ENCODE data around the gene ARMH4. TPM values are rescaled to one million over a fixed set of nuclear protein-coding genes. Genes with fewer than 3 reads are reported as not detected.

The ARMH4 gene
- total and polyA plus RNA-seq, 2 donors: 3.6 to 39.9 TPM

DNA sequence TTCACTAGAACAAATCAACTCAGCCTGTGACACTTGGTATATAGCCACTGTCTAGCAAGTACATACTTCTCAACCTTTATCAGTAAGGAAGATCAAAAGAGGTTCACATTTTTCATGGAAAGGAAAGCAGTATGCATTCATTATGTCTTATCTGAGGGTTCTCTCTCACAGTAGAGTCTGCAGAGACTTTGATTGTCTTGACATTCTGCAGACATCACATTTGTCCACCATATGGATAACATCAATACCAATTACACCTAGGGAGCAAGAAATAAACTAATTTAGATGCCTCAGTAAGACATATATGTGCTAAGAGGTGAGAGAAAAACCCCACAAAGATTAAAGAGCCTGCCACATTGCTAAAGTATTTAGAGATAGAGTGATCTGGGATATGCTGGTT, 175.3 kb downstream of the ARMH4 start:
- no peak overlapping the region for H3K27ac ChIP-seq (ENCODE audit: low read depth)
- DNase-seq (ENCODE audit: extremely low spot score): no peak
- H3K4me3 ChIP-seq (ENCODE audit: low read depth, low read length): no peak overlapping the region
- no peaks in the 10 kb centered on the region for H3K36me3 ChIP-seq (ENCODE audit: insufficient read depth)
- H3K4me1 ChIP-seq (ENCODE audit: insufficient read depth): no peaks in the 10 kb centered on the region

DNA sequence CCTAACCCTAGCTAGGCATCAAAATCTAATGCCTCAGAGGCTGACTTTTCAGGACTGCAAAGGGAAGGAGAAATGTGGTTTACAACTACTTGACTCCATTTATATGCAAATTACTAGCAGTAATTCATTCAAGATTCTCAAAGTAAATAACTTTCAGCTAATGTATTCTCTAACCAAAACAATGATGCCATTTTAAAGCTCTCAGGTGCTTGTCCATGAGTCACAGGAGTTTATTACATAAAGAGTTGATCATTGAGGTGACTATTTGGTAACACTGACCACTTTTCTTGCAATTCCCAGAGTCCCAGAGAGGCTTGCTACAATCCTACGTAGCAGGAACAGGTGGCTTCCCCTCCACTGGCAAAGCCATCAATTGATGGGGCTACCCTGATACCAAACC, 177.1 kb downstream of the ARMH4 start:
- Histone ChIP-seq H3K4me3 (ENCODE audit: low read depth, low read length) (no peak overlapping the region), H3K4me1 (ENCODE audit: insufficient read depth) (no peaks in the 10 kb centered on the region), H3K27ac (ENCODE audit: low read depth) (no peak overlapping the region), H3K36me3 (ENCODE audit: insufficient read depth) (no peaks in the 10 kb centered on the region)
- WGBS: 81% methylated on average over 1 of the region's 1 CpG
- DNase-seq (ENCODE audit: extremely low spot score): no peak

DNA sequence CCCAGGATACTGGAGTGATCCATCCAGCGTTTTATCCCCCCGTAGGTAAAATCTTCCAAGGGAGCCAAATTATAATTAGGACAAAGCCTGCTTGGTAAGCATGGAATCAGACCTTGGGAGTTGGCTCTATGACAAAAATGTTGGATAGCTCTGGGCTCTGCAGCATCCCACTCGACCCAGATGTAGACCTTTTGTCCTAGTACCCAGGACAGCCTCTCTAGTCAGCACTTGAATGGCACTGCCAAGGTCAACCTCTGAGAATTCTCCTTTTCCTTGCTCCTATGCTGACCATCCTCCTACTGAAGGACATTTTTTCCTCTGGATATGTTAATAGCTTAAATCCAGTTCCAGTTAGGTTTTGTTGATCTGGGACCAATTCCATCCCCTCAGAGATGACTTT, 181.4 kb downstream of the ARMH4 start:
- 42% methylated on average over 3 of the region's 3 CpGs for WGBS
- H3K4me3 ChIP-seq (ENCODE audit: low read depth, low read length): no peak overlapping the region
- no peaks in the 10 kb centered on the region for H3K36me3 ChIP-seq (ENCODE audit: insufficient read depth)
- H3K27ac ChIP-seq (ENCODE audit: low read depth): no peak overlapping the region
- no peaks in the 10 kb centered on the region for H3K4me1 ChIP-seq (ENCODE audit: insufficient read depth)
- DNase-seq (ENCODE audit: extremely low spot score): no peak

DNA sequence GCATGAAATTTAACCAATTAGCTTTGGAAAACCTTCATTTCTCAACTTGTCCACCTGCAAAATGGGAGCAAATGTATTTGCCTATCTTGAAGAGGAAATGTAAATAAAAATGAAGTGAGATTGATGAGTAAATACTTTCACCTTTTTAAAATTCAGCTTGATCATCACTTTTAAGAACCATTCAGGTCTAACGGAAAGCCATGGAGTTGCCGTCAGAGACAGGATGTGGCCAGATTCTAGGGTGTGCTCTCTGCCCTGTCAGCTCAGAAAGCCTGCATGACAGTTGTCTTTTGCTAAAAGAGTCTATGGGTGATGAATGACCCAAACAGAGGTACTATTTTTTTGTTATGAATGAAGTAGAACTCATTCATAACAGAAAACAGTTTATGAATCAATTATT, 181.8 kb downstream of the ARMH4 start:
- 94% methylated on average over 2 of the region's 2 CpGs for WGBS
- H3K27ac ChIP-seq (ENCODE audit: low read depth): no peak overlapping the region
- DNase-seq (ENCODE audit: extremely low spot score): no peak
- H3K4me3 ChIP-seq (ENCODE audit: low read depth, low read length): no peak overlapping the region
- H3K4me1 ChIP-seq (ENCODE audit: insufficient read depth): no peaks in the 10 kb centered on the region
- no peaks in the 10 kb centered on the region for H3K36me3 ChIP-seq (ENCODE audit: insufficient read depth)

DNA sequence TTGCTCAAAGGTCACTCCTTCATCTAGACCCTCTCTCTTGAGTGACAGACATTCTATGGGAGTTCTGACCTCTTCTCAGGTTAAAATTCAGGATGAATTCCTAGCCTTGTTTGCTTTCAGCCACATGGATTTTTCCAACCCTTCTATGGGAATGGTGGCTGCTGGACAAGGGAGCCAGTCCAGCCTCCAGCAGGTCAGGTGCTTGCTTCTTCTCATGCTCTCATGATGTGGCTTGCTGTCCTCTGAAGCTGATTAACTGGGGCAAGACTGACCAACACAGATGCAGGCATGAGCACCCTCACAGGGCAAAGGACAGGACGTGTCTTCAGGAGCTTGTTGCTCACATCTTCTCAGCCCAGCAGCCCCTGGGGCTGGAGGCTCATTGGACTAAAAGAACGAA, 188.9 kb downstream of the ARMH4 start:
- Histone ChIP-seq H3K27ac (ENCODE audit: low read depth) (no peak overlapping the region), H3K4me1 (ENCODE audit: insufficient read depth) (no peaks in the 10 kb centered on the region), H3K36me3 (ENCODE audit: insufficient read depth) (no peaks in the 10 kb centered on the region), H3K4me3 (ENCODE audit: low read depth, low read length) (no peak overlapping the region)
- DNase-seq (ENCODE audit: extremely low spot score): no peak
- WGBS: 73% methylated on average over 2 of the region's 2 CpGs

DNA sequence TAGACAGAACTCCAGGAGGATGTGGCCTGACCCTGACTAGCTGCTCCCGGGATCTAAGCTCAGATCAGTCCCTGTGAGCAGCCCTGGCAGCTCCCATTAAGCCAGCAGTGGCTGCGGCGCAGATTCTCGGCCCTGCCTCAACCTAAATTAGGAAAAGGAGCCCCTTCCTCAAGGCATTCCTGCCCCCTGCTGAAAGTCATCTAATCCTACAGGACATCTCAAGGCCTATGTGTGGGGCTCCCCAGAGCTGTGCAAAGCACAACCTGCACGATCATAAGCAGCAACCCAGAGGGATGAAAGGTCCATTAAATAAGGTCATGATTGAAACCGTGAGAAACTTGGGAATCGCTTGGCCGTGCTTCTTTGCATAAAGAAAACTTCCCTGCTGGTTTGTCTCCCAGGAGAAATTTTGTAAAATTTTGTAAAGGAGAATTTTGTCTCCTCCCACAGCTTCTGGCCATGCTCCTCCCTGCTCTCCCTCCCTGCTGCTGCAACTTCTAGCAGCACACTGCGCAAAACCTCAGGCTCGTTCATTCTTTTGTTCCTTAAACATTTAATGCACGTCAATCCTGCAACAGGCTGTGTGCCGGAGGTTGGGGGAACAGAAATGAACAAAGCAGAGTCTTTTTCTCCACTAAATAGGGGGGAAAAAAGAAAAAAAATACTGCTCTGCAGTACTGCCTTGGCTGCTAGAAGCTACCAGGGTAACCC, 189.5 kb downstream of the ARMH4 start:
- WGBS: 16% methylated on average over 12 of the region's 12 CpGs
- Histone ChIP-seq H3K4me1 (ENCODE audit: insufficient read depth) (no peaks in the 10 kb centered on the region), H3K27ac (ENCODE audit: low read depth) (no peak overlapping the region), H3K36me3 (ENCODE audit: insufficient read depth) (no peaks in the 10 kb centered on the region), H3K4me3 (ENCODE audit: low read depth, low read length) (no peak overlapping the region)
- no peak for DNase-seq (ENCODE audit: extremely low spot score)

DNA sequence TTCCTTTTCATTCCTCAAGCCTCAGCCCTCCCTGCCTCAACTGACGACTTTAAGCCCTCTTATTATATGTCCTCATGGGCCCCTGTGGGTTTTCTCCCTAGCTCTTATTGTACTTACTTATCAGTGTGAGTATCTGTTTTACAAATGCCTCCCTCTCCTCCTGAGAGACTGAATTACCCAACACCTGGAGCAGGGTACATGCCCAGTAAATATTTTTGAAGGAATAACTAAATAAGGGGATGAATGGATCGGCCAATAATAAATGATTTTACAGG, 190.3 kb downstream of the ARMH4 start:
- WGBS: 35% methylated on average over 2 of the region's 2 CpGs
- Histone ChIP-seq H3K27ac (ENCODE audit: low read depth) (no peak overlapping the region), H3K4me3 (ENCODE audit: low read depth, low read length) (no peak overlapping the region), H3K4me1 (ENCODE audit: insufficient read depth) (no peaks in the 10 kb centered on the region), H3K36me3 (ENCODE audit: insufficient read depth) (no peaks in the 10 kb centered on the region)
- DNase-seq (ENCODE audit: extremely low spot score): no peak

DNA sequence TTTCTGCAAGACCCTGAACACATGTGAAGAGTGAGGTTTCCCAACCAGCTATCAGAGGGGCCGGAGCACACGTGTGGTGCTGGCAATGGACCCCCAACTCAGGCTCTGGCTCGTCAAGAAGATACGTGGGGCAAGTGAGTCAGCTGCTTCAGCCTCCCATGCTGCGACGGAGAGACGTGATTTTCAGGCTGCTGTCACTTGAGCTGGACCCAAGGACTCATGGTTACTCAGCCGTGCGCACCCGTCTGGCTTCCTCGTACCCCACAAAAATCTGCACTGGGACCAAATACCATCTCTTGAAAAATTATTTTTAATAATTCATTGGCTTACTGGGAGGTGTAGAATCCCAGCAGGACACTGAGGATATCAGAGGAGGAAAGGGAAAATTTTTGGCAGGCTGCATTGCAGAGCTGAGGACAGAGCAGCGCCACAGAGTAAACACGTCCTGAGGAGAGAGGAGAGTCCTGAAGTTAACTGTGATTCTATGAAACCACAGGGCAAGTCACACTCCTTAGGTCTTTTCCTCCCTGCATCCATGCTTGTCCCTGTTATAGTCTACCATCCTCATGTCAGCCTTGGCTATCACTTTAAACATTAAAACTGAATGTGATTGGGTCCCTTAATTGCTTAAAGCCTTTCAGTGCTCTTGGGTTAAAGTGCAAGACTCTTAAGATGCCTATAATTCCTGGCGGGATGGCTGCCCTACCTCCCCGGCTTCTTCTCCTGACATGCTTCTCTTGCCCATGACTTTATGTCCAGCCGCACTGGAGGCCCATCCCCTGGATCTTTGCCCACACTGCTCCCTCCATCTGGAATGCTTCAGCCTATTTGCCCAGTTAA, 190.8 kb downstream of the ARMH4 start:
- Histone ChIP-seq H3K36me3 (ENCODE audit: insufficient read depth) (no peaks in the 10 kb centered on the region), H3K27ac (ENCODE audit: low read depth) (no peak overlapping the region), H3K4me3 (ENCODE audit: low read depth, low read length) (no peak overlapping the region), H3K4me1 (ENCODE audit: insufficient read depth) (no peaks in the 10 kb centered on the region)
- no peak for DNase-seq (ENCODE audit: extremely low spot score)
- 61% methylated on average over 16 of the region's 16 CpGs for whole genome bisulfite sequencing

DNA sequence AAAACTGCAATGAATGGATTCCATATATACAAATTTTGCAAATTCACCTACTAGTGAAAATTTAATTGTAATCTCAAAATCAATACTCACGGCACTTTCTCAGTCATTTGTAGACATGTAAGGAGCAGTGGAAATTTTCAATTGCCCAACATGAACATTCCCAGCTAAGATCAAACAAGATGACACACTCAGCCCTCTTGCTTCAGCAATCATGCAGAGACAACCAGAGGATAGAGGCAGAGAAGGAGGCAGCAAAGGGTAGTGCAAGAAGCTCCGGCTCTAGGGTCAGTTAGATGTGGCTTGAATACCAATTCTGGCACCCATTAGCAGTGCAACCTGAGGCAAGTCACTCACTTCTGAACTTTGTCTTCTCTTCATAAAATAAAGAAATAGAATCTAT, 194.6 kb downstream of the ARMH4 start:
- 94% methylated on average over 2 of the region's 2 CpGs for WGBS
- H3K27ac ChIP-seq (ENCODE audit: low read depth): no peak overlapping the region
- no peak for DNase-seq (ENCODE audit: extremely low spot score)
- no peak overlapping the region for H3K4me3 ChIP-seq (ENCODE audit: low read depth, low read length)
- no peaks in the 10 kb centered on the region for H3K36me3 ChIP-seq (ENCODE audit: insufficient read depth)
- H3K4me1 ChIP-seq (ENCODE audit: insufficient read depth): no peaks in the 10 kb centered on the region

Small RNA genes within 50 kb of the gene (small RNA-seq; reads per million reads assigned to genes)
- not detected for gene RN7SL598P

Other genes starting within 250 kb of the ARMH4 start
- gene ACTR10, start 47.9 kb upstream of the ARMH4 start, total RNA-seq: 79.5 TPM
- 73.5 TPM for gene ACTR10, start 47.9 kb upstream of the ARMH4 start, polyA plus RNA-seq
- gene PSMA3, start 92.6 kb upstream of the ARMH4 start, total RNA-seq: 63.4 TPM
- 126 TPM for gene PSMA3, start 92.6 kb upstream of the ARMH4 start, polyA plus RNA-seq
- 39.5 TPM for gene ARID4A, start 146.3 kb upstream of the ARMH4 start, total RNA-seq
- gene ARID4A, start 146.3 kb upstream of the ARMH4 start, polyA plus RNA-seq: 12.1 TPM
- not detected for gene TOMM20L, start 243.7 kb upstream of the ARMH4 start, total RNA-seq
- 0.34 TPM for gene TOMM20L, start 243.7 kb upstream of the ARMH4 start, polyA plus RNA-seq